HG03175 (cell line): ENCODE measurements around the gene LAIR2.
"Not testable (repeated sequence)": the region's sequence is repeated elsewhere in the genome, so short reads cannot be mapped to it uniquely, and the experiment has no call there.

Experiments used
- ATAC-seq: cut with Tn5 transposase; IDR thresholded peaks from one replicate; pipeline ENCODE4 v1.9.1; 2021; ENCODE audit warnings: mild to moderate bottlenecking, moderate library complexity; ENCODE audit not compliant: unreplicated experiment

The LAIR2 gene

GRCh38 chr19:54464044-54464629, 38.5 kb upstream of the LAIR2 start:
- ATAC-seq: peak; percentile 50

DNA sequence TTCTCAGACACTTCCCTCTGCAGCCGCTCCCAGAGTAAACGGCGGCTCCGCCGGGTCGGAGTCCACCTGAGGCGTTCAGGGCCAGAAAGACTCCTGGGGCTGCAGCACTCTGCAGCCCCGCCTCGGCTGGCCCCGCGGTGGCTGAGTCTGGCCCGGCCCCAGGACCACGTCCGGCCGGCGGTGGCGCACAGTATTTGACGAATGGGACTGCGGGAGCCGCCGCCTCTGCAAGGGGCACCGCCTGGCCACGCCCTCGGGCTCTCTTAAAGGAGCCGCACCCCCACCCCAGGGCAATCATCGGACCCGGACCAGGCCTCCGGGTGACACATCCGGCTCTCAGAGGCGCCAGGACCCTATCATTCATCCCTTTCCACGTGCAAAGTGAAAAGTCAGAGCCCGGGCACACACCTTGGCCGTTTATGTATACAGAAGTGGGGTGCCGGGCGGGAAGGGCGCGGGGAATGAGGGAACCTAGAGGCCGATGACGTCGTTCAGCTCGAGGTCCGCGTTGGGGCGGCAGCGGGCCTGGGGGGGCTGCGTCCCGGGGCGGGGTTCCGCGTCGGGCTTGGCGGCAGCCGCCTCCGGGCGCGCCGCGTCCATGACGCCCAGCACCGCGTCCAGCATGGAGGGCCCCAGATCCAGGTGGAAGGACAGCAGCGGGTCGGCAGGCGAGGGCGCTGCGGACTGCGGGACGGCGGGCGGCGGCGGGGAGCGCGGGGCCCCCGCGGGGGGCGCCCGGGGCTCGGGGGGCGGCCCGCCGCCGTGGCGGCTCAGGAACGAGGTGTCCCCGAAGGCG, 37.8 kb upstream of the LAIR2 start:
- ATAC-seq: peak; percentile 51

- no peak for ATAC-seq
Observed at GRCh38 chr19:54465426-54466109, 37.1 kb upstream of the LAIR2 start.

GRCh38 chr19:54466110-54466480, 36.5 kb upstream of the LAIR2 start:
- not testable (repeated sequence) for ATAC-seq

GRCh38 chr19:54469496-54469934, 33.1 kb upstream of the LAIR2 start:
- ATAC-seq: no peak

- ATAC-seq: no peak
Observed at GRCh38 chr19:54470276-54470887, 32.2 kb upstream of the LAIR2 start.

GRCh38 chr19:54470991-54471782, 31.4 kb upstream of the LAIR2 start:
- ATAC-seq: no peak

DNA sequence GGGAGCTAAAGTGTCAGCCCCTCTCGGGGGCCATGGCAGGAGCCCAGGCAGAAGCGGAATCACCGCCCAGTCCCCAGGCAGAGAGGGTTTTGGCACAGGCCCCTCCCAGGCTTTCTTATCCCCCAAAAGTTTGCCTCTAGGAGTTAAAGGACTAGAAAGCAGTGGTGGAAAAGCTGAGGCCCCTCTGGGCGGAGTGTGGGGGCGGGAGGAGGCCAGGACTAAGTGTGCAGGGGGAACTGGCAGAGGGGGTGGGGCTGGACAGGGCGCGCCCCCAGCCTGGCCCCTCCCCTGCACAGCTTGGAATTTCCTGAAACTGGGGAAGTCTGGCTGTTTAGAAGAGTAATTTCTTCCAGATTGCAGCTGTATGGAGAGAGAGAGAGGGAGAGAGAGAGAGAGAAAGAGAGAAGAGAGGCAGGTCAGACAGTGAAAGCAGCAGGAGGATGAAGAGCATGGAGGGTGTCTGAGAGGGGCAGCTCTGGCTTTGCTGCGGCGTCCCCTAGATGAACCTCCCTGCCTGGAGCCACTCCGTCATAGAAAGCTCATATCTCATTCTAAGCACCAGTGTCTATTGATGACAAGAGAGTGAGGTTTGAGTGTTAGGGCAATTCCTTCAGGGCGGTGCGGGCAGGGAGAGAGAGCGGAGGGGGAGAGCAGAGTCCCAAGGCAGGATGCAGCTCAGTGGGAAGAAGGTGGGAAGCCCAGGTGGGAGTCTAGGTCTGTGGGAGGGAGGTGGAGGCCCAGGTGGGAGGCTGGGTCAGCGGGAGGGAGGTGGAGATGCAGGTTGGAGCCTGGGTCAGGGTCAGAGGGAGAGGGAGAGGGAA, 29.4 kb upstream of the LAIR2 start, which contains the start of gene CDC42EP5:
TSS of gene CDC42EP5 (minus strand) at position 226 of the 821 bp plus-strand sequence. CDS start 7,749 bp downstream, outside the sequence.
- no peak for ATAC-seq

DNA sequence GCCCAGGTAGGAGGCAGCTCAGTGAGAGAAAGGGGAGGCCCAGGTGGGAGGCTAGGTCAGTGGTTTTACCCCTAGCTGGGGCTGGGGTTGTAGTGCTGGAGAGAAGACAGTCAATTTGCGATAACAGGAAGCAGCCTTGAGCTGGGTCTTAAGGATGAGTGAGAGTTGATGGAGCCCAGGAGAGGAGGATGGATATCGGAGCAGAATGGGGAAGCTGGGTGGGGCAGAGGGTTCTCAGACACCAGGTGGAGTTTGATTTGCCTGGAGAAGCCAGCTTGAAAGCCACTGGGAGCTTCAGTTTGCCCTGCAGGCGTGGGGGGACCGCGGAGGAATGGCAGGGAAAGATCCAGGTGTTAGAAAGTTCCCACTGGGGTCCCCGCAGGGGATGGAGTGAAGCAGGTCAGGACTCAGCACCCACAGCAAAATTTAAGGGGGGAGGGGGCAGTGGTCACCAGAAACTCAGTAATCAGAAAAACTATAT, 28.7 kb upstream of the LAIR2 start:
- no peak for ATAC-seq

DNA sequence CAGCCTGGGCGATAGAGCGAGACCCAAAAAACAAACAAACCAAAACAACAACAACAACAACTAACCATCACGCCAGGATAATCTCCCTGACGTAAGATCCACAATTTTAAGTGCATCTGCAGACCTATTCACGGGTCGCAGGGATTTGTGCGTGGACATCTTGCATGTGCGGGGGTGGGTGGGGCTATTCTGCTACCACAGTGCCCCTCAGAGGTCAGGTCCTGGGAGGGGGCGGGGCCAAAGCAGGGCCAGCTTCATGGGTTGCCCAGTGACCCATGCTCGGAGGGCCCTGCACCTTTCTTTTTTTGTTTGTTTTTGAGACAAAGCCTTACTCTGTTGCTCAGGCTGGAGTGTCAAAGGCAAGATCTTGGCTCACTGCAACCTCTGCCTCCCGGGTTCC, 26.9 kb upstream of the LAIR2 start:
- ATAC-seq: no peak

DNA sequence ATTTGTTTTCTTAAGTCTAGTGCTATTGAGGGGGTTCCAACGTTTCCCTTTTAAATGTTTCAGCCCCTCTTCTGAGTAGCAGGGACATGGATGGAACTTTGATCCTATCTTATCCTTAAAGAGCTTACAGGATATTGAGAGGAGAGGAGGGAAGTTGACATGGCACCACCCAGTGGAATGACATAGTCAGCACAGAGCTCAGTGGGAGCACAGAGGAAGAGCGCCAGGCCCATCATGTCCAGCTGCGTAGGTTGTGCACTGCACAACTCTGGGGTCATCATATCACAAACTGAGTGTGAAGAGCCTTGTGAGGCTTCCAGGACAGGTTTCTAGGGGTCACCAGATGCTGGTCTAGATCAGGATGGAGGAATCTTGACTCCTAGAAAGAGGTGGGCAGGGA, 25.0 kb upstream of the LAIR2 start:
- no peak for ATAC-seq

DNA sequence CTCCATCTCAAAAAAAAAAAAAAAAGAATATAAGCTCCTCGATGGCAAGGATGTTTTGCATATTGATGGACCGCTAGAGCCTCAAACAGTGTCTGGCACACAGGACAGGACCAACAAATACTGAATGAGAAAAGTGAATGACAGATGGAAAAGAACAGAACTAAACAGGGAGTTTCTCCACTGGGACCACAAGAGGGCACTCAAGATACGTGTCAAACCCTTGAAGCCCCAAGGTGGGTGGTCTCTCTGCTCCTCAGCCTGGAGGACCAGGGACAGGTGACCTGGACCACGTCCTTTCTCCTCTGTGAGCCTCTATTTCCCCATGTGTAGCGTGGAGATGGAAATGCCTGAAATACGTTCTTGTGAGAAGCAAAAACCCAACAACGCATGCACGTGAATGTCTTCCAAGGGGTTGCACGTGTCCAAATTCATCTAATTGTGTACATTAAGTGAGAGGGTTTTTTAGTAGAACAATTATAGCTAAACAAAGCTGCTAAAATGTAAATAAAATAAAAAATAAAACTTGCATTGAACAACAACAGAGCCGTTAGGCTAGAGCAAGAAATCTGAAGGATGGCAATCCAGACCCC, 23.9 kb upstream of the LAIR2 start:
- ATAC-seq: no peak

DNA sequence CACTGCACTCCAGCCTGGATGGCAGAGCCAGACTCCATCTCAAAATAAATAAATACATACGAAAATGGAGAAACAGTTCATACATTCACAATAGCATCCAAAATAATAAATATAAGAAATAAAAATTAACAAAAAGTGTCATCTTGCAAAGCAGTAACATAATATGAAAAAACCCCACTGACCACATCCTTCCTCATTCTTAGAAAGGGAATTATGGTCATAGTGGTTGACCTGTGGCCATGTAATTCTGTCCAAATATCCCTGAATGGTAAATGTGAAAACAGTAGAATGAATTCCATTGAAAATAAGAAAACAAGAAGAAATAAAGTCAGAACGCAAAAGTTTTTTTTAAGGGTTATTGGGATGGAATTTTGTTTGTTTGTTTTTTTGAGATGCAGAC, 22.6 kb upstream of the LAIR2 start:
- no peak for ATAC-seq

DNA sequence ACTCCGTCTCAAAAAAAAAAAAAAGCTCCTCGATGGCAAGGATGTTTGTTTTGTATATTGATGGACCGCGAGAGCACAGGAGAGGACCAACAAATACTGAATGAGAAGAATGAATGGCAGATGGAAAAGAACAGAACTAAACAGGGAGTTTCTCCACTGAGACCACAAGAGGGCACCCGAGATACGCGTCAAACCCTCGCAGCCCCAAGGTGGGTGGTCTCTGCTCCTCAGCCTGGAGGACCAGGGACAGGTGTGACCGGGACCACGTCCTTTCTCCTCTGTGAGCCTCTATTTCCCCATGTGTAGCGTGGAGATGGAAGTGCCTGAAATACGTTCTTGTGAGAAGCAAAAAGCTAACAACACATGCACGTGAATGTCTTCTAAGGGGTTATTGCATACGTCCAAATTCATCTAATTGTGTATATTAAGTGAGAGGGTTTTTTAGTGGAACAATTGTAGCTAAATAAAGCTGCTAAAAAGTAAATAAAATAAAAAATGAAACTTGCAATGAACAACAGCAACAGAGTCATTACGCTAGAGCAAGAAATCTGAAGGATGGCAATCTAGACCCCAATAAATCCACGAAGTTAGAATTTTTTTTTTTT, 21.2 kb upstream of the LAIR2 start:
- no peak for ATAC-seq

DNA sequence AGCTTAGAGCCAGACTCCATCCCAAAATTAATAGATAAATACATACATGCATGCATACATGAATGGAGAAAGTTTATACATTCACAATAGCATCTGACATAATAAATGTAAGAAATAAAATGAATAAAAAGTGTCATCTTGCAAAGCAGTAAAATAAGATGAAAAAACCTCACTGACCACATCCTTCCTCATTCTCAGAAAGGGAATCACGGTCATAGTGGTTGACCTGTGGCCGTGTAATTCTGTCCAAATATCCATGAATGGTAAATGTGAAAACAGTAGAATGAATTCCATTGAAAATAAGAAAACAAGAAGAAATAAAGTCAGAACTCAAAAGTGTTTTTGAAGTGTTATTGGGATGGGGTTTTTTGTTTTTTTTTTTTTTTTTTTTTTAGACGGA, 19.7 kb upstream of the LAIR2 start:
- ATAC-seq: no peak

- no peak for ATAC-seq
Observed at GRCh38 chr19:54484451-54484850, 18.2 kb upstream of the LAIR2 start.

DNA sequence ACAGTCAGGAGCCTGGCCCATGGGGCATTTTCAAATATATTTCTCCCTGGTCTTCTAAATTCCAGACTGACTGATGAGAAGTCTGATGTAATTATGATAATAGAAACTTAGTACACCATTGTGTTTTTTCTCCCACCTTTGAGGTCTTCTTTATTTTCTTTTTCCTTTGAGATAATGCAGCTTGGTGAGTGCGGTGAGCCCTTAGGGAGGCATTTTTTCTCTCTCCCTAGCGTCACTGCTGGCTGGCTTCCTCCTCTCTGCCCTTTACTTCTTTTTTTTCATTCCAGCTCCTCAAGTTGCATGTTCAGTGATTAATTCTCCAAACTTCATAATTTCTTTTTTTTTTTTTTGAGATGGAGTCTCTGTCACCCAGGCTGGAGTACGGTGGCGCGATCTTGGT, 16.8 kb upstream of the LAIR2 start:
- no peak for ATAC-seq

DNA sequence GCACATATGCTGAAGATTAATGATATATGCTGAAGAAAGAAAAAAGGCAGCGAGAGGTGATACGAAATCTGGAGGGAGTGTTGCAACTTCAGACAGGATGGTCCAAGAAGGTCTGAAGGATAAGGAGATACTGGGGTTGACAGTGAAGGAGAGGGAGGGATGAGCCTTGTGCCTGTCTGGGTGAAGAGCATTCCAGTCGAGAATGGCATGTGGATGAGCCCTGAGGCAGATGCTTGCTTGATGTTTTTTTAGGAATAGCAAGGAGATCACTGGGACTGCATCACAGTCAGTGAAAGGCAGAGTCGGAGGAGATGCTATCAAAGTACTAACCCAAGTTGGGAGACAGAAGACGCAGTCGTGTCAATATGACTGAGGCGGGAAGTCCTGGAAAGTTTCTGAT, 13.3 kb upstream of the LAIR2 start:
- no peak for ATAC-seq

GRCh38 chr19:54489766-54490165, 12.9 kb upstream of the LAIR2 start:
- ATAC-seq: no peak
